GM13976 (cell line): Measurements from ENCODE around the gene MARCHF3.
"Not testable (repeated sequence)": the region's sequence is repeated elsewhere in the genome, so short reads cannot be mapped to it uniquely, and the experiment has no call there.

Source experiments
- DNase-seq: peaks from one replicate; pipeline ENCODE4 v3.0.0; 2012; ENCODE audit warnings: low spot score
- in situ Hi-C: fragments of 300-500 bp; cut with MboI; formaldehyde crosslinking; loops from one replicate; pipeline ENCODE4 v1.12.0; 2022; ENCODE audit warnings: low sequenced_read_pairs, mixed read lengths, inconsistent platforms; ENCODE audit not compliant: unreplicated experiment
- TF ChIP-seq, protein P1 (sequence below): IDR thresholded peaks from 2 replicates; pipeline ENCODE4 v1.5.1; 2012; ENCODE audit warnings: borderline replicate concordance, mild to moderate bottlenecking; ENCODE audit not compliant: insufficient read depth; ENCODE audit errors: extremely low read depth, missing control alignments, control extremely low read depth

The MARCHF3 gene

DNA sequence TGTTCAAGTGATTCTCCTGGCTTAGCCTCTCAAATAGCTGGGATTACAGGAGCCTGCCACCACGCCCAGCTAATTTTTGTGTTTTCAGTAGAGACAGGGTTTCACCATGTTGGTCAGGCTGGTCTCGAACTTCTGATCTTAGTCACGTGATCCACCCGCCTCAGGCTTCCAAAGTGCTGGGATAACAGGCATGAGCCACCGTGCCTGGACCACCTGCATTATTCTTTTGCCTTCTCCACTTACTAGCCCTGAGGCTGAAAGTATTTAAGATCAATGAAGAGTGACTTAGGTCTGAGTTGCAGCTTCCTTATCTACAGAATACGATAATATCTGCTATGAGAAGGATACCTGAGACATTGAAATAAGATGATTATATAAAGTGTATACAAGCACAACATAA is 129.6 kb downstream of the MARCHF3 start:
- no peak for DNase-seq
- TF ChIP-seq, protein P1, sequence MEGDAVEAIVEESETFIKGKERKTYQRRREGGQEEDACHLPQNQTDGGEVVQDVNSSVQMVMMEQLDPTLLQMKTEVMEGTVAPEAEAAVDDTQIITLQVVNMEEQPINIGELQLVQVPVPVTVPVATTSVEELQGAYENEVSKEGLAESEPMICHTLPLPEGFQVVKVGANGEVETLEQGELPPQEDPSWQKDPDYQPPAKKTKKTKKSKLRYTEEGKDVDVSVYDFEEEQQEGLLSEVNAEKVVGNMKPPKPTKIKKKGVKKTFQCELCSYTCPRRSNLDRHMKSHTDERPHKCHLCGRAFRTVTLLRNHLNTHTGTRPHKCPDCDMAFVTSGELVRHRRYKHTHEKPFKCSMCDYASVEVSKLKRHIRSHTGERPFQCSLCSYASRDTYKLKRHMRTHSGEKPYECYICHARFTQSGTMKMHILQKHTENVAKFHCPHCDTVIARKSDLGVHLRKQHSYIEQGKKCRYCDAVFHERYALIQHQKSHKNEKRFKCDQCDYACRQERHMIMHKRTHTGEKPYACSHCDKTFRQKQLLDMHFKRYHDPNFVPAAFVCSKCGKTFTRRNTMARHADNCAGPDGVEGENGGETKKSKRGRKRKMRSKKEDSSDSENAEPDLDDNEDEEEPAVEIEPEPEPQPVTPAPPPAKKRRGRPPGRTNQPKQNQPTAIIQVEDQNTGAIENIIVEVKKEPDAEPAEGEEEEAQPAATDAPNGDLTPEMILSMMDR, result no peak
- in situ Hi-C loops, result no loop called here

DNA sequence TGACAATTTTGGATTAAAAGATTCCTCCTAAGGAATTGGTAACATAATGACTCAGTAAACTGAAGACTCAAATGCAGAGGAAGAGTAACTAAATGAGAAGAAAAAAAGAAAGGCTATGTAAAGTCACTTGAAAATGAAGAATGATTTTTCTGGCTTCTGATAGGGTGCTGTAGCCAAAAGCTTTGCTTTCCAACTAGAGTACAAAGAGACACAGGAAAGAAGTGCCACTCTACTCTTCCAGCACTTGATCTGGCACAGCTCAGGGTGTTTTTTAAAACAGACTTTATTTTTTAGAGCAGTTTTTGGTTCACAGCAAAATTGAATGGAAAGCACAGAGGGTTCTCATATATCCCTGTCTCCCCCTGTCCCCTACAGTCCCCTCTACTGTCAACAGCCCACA is 130.9 kb downstream of the MARCHF3 start:
- in situ Hi-C loops, result no loop called here

DNA sequence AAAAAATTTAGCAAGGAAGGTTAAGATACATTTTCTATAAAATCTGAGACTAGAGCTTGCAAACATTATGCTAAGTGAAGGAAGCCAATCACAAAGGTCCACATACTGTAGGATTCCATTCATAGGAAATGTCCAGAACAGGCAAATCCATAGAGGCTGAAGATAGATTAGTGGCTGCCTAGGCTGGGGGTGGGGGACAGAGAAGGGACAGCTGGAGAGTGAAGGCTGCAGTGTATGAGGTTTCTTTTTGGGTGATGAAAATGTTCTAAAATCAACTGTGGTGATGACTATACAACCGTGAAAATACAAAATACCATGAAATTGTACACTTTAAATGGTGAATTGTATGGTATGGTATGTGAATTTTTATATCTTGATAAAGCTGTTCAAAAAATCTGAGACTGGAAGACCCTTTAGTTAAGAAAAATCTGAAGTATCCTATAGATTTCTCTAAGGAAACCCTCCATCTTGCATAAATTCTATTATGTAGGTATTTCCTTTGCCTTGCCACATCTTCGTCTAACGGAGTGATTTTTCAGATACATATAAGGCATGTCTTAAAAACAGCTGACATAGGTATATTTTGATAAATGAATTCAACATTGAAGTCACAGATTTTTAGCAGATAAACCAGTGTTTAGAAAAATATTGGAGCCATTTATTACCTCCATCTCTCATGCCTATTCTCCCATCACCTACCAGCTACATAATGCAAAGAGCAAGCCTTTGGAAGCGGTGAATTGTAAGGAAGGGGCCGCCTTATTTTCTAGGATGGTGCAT is 132.3 kb downstream of the MARCHF3 start:
- no peak for DNase-seq
- TF ChIP-seq, protein P1, result no peak

More for the DNA sequence above, 130.9 kb downstream of the MARCHF3 start:
- TF ChIP-seq, protein P1, result no peak
- no peak for DNase-seq

DNA sequence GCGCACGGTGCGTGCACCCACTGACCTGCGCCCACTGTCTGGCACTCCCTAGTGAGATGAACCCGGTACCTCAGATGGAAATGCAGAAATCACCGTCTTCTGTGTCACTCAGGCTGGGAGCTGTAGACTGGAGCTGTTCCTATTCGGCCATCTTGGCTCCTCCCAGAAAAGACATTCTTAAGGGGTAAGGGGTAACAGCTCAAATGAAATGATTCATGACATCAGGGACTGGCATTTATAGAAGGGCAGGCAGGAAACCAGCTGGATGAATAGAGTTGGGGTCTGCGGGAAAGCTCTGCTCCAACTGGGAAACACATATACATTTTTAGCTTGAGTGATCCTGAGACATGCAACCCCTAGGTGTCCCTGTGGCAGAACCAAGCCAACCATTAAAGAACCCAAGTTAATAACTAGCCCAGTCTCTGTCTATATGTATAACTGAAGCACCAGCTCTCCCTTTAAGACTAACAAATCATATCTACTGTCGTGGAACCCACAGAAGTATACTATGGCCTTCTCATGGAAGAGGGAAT is 134.1 kb downstream of the MARCHF3 start:
- TF ChIP-seq, protein P1, result no peak
- DNase-seq, result no peak
- in situ Hi-C loops, result no loop called here

More for the DNA sequence above, 132.3 kb downstream of the MARCHF3 start:
- in situ Hi-C loops, result no loop called here

DNA sequence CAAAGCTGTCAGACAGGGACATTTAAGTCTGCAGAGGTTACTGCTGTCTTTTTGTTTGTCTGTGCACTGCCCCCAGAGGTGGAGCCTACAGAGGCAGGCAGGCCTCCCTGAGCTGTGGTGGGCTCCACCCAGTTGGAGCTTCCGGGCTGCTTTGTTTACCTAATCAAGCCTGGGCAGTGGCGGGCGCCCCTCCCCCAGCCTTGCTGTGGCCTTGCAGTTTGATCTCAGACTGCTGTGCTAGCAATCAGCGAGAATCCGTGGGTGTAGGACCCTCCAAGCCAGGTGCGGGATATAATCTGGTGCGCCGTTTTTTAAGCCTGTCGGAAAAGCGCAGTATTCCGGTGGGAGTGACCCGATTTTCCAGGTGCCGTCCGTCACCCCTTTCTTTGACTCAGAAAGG is 134.6 kb downstream of the MARCHF3 start:
- DNase-seq, in situ Hi-C loops: not testable (repeated sequence)

DNA sequence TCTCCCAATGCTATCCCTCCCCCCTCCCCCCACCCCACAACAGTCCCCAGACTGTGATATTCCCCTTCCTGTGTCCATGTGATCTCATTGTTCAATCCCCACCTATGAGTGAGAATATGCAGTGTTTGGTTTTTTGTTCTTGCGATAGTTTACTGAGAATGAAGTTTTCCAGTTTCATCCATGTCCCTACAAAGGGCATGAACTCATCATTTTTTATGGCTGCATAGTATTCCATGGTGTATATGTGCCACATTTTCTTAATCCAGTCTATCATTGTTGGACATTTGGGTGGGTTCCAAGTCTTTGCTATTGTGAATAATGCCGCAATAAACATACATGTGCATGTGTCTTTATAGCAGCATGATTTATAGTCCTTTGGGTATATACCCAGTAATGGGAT is 139.9 kb downstream of the MARCHF3 start:
- DNase-seq, in situ Hi-C loops: not testable (repeated sequence)

DNA sequence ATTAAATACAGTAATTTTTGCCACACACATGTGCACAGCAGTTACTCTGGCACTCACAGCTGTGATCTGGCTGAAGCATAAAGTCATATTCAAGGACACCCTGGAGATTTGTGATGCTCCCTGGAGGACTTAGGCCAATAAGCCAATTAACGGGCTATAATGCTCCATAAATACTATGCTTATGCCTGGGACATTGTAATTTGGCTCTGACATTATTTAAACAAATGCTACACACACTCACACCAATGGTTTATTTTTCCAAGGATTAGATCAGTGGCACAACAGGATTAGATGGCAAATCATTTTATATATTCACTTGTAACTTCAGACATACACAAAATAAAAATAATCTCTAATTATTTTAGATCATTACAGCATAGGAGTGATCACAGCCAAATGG is 142.2 kb downstream of the MARCHF3 start:
- in situ Hi-C loops, result no loop called here
- TF ChIP-seq, protein P1, result no peak
- DNase-seq, result no peak
